Stimulated activated CD8-positive, alpha-beta memory T cell treated with anti-CD3 and anti-CD28 coated beads, Interleukin-4, amount 100 ng/mL, for 24 hours (primary cell): Measurements from ENCODE around the gene PNLDC1.
"Not testable (repeated sequence)": the region's sequence is repeated elsewhere in the genome, so short reads cannot be mapped to it uniquely, and the experiment has no call there.

Experiments used
- DNase-seq: peaks from one replicate; pipeline ENCODE4 v3.0.0-alpha.2; 2020; ENCODE audit warnings: low read depth

PNLDC1 gene

DNA sequence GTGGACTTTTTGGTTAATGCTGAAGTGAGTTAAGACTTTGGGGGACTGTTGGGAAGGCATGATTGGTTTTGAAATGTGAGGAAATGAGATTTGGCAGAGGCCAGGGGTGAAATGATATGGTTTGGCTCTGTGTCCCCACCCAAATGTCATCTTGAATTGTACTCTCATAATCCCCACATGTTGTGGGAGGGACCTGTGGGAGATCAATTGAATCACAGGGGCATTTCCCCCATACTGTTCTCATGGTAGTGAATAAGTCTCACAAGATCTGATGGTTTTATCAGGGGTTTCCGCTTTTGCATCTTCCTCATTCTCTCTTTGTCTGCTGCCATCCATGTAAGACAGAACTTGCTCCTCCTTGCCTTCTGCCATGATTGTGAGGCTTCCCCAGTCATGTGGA lies 49.8 kb downstream of the PNLDC1 start:
- not testable (repeated sequence) for DNase-seq

DNA sequence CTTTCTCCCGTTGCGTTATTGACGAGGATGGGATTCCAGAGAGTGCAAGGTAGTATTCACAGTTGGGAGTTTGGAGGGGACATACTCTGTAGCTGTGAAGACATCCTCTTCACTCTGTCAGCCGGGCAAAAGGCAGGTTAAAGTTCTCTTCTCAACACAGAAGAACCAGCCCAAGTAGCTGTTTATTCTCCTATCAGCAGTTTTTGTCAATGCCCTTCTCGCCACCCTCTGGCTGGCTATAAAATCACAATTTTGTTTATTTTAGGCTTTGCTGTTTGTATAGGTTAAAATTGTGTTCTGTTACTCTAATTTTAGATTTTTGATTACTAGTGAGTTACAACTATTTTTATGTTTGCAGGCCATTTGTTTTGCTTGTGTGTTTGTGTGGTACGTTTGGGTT lies 52.8 kb downstream of the PNLDC1 start:
- no peak for DNase-seq

- no peak for DNase-seq
Measured at GRCh38 chr6:159853754-159854153, 53.7 kb downstream of the PNLDC1 start.

DNA sequence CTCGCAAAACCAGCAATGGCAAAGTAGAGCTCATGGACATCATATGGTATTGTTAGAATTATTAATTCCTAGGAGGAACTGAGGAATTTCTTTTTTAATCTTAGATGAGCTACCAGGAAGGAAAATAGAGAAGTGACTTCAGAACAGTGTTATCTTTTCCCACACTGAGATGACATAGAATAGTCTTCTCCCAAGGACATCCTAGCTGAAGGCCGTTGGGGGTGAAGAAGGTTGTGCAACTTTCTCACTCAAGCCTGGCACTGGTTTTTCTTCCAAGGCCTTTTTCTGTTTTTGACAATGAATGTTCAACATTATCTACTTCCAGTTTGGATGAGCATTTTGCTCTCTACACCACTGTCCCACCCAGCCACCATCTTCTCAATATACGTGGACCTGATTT lies 54.9 kb downstream of the PNLDC1 start:
- DNase-seq: no peak

DNA sequence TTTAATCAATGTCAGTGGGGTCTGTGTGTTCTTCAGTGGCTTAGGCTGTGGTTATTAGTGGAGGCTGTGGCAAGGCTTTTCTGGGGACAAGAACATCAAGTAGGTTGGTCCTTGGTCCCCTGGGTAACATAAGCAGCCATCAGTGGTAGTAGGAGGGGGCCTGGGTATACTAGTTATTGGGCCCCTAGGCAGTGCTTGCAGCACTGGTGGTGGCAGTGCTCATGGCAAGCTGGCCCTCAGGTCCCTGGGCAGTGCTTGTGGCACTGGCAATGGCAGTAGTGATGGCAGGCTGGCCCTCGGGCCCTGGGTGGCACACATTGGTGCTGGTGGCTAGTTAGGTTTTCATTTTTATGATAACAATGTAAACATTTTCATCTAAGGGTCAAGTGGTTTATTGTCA lies 58.2 kb downstream of the PNLDC1 start:
- DNase-seq: no peak

DNA sequence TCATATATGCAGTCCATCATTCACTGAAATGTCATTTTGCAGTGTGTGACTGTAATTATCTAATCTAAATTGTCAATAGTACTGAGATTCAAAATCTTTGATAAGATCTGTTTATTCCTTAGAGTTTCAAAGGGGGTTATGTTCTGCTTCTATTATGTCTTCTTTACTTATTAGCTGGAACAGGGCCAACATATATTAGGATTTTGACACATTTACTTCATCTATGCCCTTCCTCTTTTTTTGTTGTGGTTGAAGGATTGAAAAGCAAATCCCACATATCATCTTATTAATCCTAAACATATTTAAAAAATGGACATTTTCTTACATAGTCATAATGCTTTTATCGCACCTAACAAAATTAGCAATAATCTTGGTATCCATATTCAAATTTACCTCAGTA lies 60.4 kb downstream of the PNLDC1 start:
- DNase-seq: no peak

GRCh38 chr6:159862103-159862502 lies 62.0 kb downstream of the PNLDC1 start:
- no peak for DNase-seq

DNA sequence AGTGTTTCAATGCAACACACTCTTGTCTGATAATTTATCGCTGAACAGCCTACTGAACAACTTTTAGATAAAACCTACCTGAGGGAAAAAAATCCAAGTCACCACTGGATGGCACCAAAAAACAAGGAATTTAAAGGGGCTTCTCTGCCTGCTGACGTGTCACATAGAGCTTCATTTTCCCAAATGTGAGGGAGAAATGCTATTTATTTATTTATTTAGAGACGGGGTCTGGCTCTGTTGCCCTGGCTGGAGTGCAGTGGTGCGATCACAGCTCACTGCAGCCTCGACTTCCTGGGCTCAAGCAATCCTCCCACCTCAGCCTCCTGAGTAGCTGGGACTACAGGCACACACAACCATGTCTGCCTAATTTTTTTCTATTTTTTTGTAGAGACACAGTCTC lies 63.3 kb downstream of the PNLDC1 start:
- not testable (repeated sequence) for DNase-seq

- no peak for DNase-seq
Measured at GRCh38 chr6:159865226-159865920, 65.3 kb downstream of the PNLDC1 start.

DNA sequence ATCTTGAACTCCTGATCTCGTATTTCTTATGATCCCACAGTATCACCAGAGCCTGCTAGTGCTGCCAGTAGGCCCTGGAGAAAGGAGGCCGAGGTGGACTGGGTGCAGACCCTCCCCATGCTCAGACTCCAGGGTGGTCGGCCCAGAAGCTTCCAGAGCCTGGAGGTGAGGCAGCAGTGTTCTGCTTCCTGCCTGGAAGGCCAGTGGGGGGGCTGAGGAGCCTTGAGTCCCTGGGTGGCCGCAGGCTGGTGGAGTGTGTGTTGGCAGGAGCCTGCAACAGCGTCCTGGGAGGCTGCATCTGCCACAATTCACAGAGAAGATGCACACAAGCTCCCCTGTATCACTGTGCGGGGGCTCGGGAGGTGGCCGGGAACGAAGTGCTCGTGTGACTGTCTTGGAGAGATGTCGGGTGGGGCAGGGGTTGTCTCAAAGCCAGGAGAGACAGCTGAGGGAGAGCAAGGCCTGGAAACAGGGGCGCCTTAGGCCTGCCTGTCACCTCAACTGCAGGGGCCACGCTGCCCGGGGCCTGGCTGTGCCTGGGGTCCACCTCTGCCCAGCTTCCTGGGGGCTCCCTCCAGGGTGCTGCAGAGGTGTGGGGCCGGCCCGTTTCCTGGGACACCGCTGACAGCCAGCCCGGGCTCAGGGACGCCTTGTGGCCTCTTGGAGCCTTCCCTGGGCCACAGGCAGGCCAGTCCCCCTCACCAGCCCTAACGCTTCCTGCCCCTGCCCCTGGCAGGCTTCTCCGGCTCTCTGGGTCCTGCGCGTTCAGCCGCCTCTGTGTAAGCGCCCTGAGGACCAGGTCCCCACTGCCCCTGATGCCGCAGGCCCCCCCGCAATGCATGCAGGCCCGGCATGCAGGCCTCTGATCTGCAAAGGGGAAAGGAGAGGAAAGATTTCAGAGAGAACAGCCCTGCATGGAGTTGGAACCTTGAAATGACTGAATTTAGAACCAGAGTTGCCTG lies 66.5 kb downstream of the PNLDC1 start:
- no peak for DNase-seq
